Bone marrow (tissue), 2 donors: ENCODE data around the gene CPNE2.

Source experiments
- DNase-seq, 2 donors: peaks; one replicate each; lab custom pipeline; 2025; lab: John Stamatoyannopoulos, UW

CPNE2 gene

GRCh38 chr16:57192720-57193486 lies 100.5 kb downstream of the CPNE2 start:
- DNase-seq, result no peak

DNA sequence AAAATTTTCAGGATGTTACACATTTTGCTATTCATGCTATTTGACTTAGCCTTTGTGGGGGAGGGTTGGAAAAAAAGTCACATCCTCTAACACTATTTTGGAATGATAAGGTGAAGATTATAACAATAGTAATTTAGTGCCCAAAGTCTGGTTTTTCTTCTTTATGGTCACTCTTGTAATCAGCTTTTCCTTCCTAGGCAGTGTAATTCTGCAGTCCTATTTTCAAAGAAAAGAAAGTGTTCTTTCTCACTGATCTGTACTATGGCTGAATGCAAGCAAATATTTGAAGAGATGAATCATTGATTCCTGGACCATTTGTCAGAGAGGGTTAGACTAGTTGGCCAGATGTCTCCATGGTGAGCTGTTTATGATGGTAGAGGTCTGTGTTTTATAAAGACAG lies 102.1 kb downstream of the CPNE2 start:
- no peak for DNase-seq

DNA sequence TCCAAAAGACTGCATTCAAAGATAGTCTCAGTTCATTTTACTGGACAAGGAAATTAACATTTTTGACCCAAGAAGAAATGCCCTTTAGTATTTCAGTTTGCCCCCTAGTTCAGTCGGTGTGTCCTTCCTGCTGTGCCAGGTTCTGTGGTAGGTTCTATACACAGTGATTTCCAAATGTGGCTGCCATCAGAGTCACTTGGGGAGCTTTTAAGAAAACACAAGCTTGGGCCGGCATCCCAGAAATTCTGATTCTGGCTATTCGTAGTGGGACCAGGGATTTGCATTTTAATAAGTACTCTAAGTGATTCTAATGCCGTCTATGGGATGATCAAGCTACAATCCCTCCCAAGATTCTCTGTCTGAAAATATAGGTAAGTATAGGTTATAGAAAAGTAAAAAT lies 103.9 kb downstream of the CPNE2 start:
- DNase-seq, result no peak

- DNase-seq, result no peak
These were observed 104.4 kb downstream of the CPNE2 start for GRCh38 chr16:57196753-57197152.
